Effector memory CD4-positive, alpha-beta T cell (primary cell): ENCODE measurements around the gene ATP6V0A4.
"Not testable (repeated sequence)": the region's sequence is repeated elsewhere in the genome, so short reads cannot be mapped to it uniquely, and the experiment has no call there.

ENCODE experiments used
- DNase-seq, 3 donors: peaks; one replicate each; pipeline ENCODE4 v3.0.0-alpha.2; 2020
- H3K27ac ChIP-seq: 2 replicates; pipeline ENCODE4 v1.7.0; 2013; ENCODE audit warnings: mild to moderate bottlenecking, low read length, moderate library complexity; ENCODE audit not compliant: insufficient read depth, poor library complexity, severe bottlenecking
- H3K27me3 ChIP-seq: replicated peaks from 2 replicates; pipeline ENCODE4 v1.7.0; 2013; ENCODE audit warnings: mild to moderate bottlenecking, low read length; ENCODE audit not compliant: insufficient read depth, control insufficient read depth, poor library complexity, severe bottlenecking
- H3K36me3 ChIP-seq: 2 replicates; pipeline ENCODE4 v1.7.0; 2013; ENCODE audit warnings: mild to moderate bottlenecking, low read length, moderate library complexity; ENCODE audit not compliant: control insufficient read depth, insufficient read depth
- H3K4me1 ChIP-seq: 2 replicates; pipeline ENCODE4 v1.7.0; 2013; ENCODE audit warnings: low read length, mild to moderate bottlenecking; ENCODE audit not compliant: control insufficient read depth, insufficient read depth, poor library complexity, severe bottlenecking
- H3K4me3 ChIP-seq: 2 replicates; pipeline ENCODE4 v1.7.0; 2013; ENCODE audit warnings: low read length, low read depth, mild to moderate bottlenecking; ENCODE audit not compliant: insufficient read depth, poor library complexity, severe bottlenecking
- H3K9me3 ChIP-seq: 2 replicates; pipeline ENCODE4 v1.7.0; 2013; ENCODE audit warnings: mild to moderate bottlenecking, low read length, moderate library complexity; ENCODE audit not compliant: control insufficient read depth

ATP6V0A4 gene

DNA sequence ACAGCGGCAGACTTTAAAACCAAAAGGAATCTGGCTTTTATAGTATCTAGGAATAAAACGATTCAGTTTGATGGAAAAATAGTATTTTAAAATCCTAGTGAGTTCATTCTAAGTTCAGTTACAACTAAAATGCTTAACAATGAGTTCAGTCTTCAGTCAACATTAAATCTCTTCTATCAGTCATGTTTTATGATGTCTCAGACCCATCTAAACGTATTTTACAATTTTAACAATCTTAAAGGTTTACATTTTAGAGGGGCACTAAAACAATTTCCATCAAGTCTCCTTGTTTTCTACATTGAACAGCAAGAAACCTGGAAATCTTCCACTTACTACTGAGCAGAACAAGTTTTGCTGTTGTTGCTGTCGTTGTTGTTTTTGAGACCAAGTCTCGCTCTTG, 106.8 kb downstream of the ATP6V0A4 start:
- Histone ChIP-seq H3K36me3 (no peaks in the 10 kb centered on the region), H3K27ac (no peak overlapping the region), H3K4me1 (no peaks in the 10 kb centered on the region), H3K9me3 (no peaks in the 10 kb centered on the region), H3K27me3 (no peaks in the 10 kb centered on the region), H3K4me3 (no peak overlapping the region)
- no peak for DNase-seq

- no peaks in the 10 kb centered on the region for H3K4me1 ChIP-seq
- no peaks in the 10 kb centered on the region for H3K36me3 ChIP-seq
- H3K4me3 ChIP-seq = no peak overlapping the region
- no peak for DNase-seq
- no peaks in the 10 kb centered on the region for H3K9me3 ChIP-seq
- no peak overlapping the region for H3K27ac ChIP-seq
- no peaks in the 10 kb centered on the region for H3K27me3 ChIP-seq
These were observed 107.5 kb downstream of the ATP6V0A4 start for GRCh38 chr7:138690495-138690894.

DNA sequence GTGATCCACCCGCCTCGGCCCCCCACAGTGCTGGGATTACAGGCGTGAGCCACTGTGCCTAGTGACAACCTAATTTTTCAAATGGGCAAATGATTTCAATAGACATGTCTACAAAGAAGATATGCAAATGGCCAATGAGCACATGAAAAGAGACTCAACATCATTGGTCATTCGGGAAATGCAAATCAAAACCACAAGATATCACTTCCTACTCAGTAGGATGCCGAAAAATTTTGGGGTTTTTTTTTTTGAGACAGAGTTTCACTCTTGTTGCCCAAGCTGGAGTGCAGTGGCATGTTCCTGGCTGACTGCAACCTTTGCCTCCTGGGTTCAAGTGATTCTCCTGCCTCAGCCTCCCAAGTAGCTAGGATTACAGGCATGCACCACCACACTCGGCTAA, 110.0 kb downstream of the ATP6V0A4 start:
- not testable (repeated sequence) for H3K36me3 ChIP-seq, H3K4me1 ChIP-seq, H3K4me3 ChIP-seq, H3K27me3 ChIP-seq, H3K9me3 ChIP-seq, H3K27ac ChIP-seq, DNase-seq

- Histone ChIP-seq H3K4me3 (no peak overlapping the region), H3K27ac (no peak overlapping the region), H3K36me3 (no peaks in the 10 kb centered on the region), H3K9me3 (no peaks in the 10 kb centered on the region), H3K27me3 (no peaks in the 10 kb centered on the region), H3K4me1 (no peaks in the 10 kb centered on the region)
- no peak for DNase-seq
These were observed 113.7 kb downstream of the ATP6V0A4 start for GRCh38 chr7:138684340-138684739.

GRCh38 chr7:138679793-138680192, 118.2 kb downstream of the ATP6V0A4 start:
- H3K9me3 ChIP-seq = no peaks in the 10 kb centered on the region
- H3K4me1 ChIP-seq = no peaks in the 10 kb centered on the region
- H3K36me3 ChIP-seq = no peaks in the 10 kb centered on the region
- H3K27ac ChIP-seq = no peak overlapping the region
- no peak for DNase-seq
- H3K4me3 ChIP-seq = no peak overlapping the region
- no peaks in the 10 kb centered on the region for H3K27me3 ChIP-seq

GRCh38 chr7:138670594-138670993, 127.4 kb downstream of the ATP6V0A4 start:
- Histone ChIP-seq H3K4me3 (no peak overlapping the region), H3K9me3 (no peaks in the 10 kb centered on the region)

GRCh38 chr7:138669364-138669763, 128.6 kb downstream of the ATP6V0A4 start:
- no peaks in the 10 kb centered on the region for H3K27me3 ChIP-seq
- H3K27ac ChIP-seq = no peak overlapping the region
- H3K4me1 ChIP-seq = no peaks in the 10 kb centered on the region
- no peaks in the 10 kb centered on the region for H3K9me3 ChIP-seq
- no peak for DNase-seq
- no peak overlapping the region for H3K4me3 ChIP-seq
- no peaks in the 10 kb centered on the region for H3K36me3 ChIP-seq

More at GRCh38 chr7:138670594-138670993, 127.4 kb downstream of the ATP6V0A4 start:
- H3K4me1 ChIP-seq = no peaks in the 10 kb centered on the region
- no peaks in the 10 kb centered on the region for H3K27me3 ChIP-seq
- no peaks in the 10 kb centered on the region for H3K36me3 ChIP-seq
- DNase-seq = no peak
- no peak overlapping the region for H3K27ac ChIP-seq

GRCh38 chr7:138668946-138669345, 129.1 kb downstream of the ATP6V0A4 start:
- H3K36me3 ChIP-seq = no peaks in the 10 kb centered on the region
- no peak overlapping the region for H3K27ac ChIP-seq
- H3K4me1 ChIP-seq = no peaks in the 10 kb centered on the region
- no peaks in the 10 kb centered on the region for H3K9me3 ChIP-seq
- no peak for DNase-seq
- no peaks in the 10 kb centered on the region for H3K27me3 ChIP-seq
- no peak overlapping the region for H3K4me3 ChIP-seq

GRCh38 chr7:138668229-138668596, 129.8 kb downstream of the ATP6V0A4 start:
- DNase-seq = no peak
- H3K27me3 ChIP-seq = no peaks in the 10 kb centered on the region
- no peaks in the 10 kb centered on the region for H3K4me1 ChIP-seq
- H3K9me3 ChIP-seq = no peaks in the 10 kb centered on the region
- H3K36me3 ChIP-seq = no peaks in the 10 kb centered on the region
- no peak overlapping the region for H3K4me3 ChIP-seq
- H3K27ac ChIP-seq = no peak overlapping the region

DNA sequence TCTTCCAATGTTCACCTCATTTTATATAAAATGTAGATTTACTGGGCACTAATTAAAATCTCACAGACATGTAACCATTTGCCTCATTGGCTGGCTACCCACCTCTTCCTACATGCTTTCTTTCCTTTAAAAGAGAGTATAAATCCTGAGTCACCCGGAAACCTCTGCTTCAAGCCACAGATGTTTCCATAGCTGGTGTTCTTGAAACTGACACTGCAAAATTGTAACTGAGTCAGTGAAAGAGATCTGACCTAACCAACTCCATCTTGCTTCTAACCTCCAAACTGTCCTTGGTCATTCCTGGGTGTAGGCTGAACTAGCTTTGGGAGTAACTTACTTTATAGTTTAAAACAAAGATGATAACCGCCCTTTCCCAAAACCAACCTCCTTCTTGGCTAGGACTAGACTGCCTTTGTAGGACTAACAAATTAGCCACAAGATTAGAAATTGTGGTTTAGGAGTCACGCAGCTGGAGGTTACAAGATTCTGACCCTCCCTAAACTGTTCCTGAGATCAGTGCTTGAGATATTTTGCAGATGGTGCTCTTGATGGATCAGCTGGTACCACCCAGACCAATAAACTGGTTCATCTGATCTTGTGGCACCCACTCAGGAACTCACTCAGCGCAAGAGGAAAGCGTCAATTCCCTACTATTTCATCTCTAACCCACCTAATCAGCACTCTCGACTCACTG, 130.3 kb downstream of the ATP6V0A4 start:
- no peak overlapping the region for H3K27ac ChIP-seq
- H3K9me3 ChIP-seq = no peaks in the 10 kb centered on the region
- no peak overlapping the region for H3K4me3 ChIP-seq
- H3K36me3 ChIP-seq = no peaks in the 10 kb centered on the region
- H3K4me1 ChIP-seq = no peaks in the 10 kb centered on the region
- no peaks in the 10 kb centered on the region for H3K27me3 ChIP-seq
- DNase-seq = no peak
